H1 (cell line): ENCODE measurements around the gene LLGL2. TPM values are rescaled to one million over a fixed set of nuclear protein-coding genes. Genes with fewer than 3 reads are reported as not detected.

Source experiments
- CTCF ChIA-PET: fragments of 300-600 bp; sonication (Branson Sonifier 250); formaldehyde crosslinking; loops from one replicate; lab custom pipeline; 2021; ENCODE audit not compliant: partially characterized antibody; lab: Charles Lee
- POLR2A ChIA-PET: fragments of 300-600 bp; sonication (Branson Sonifier 250); formaldehyde crosslinking; loops from one replicate; lab custom pipeline; 2021; ENCODE audit warnings: inconsistent platforms; ENCODE audit not compliant: partially characterized antibody; lab: Charles Lee
- DNase-seq, 2 experiments: peaks; one replicate each; pipeline versions ENCODE4 v3.0.0 to v3.0.0-alpha.2; 2010 to 2022; ENCODE audit warnings: low spot score in 2 of 2, low read depth in 1 of 2, mixed read lengths in 1 of 2
- FAIRE-seq: peaks from 2 replicates; lab custom pipeline; 2011; peaks lifted over from hg19 to GRCh38; lab: Jason Lieb, UNC
- H2AFZ ChIP-seq: 2 replicates; pipeline ENCODE4 v1.8.1; 2012; ENCODE audit warnings: low read length, inconsistent platforms
- H2AK5ac ChIP-seq: 2 replicates; pipeline ENCODE4 v1.6.1; 2013; ENCODE audit warnings: low read depth, low read length
- H2BK120ac ChIP-seq: replicated peaks from 2 replicates; pipeline ENCODE3; 2013; ENCODE audit warnings: low read depth, low read length, inconsistent platforms
- H2BK12ac ChIP-seq: 2 replicates; pipeline ENCODE4 v1.6.1; 2013; ENCODE audit warnings: low read depth, low read length
- H2BK15ac ChIP-seq: 2 replicates; pipeline ENCODE4 v1.6.1; 2013; ENCODE audit warnings: low read length
- H2BK20ac ChIP-seq: 2 replicates; pipeline ENCODE4 v1.6.1; 2013; ENCODE audit warnings: low read length
- H2BK5ac ChIP-seq: 2 replicates; pipeline ENCODE4 v1.6.1; 2013; ENCODE audit warnings: low read depth, low read length
- H3K14ac ChIP-seq: 2 replicates; pipeline ENCODE4 v1.6.1; 2013; ENCODE audit warnings: inconsistent platforms; ENCODE audit not compliant: insufficient read length
- H3K18ac ChIP-seq: 2 replicates; pipeline ENCODE4 v1.6.1; 2013; ENCODE audit warnings: low read length; ENCODE audit errors: extremely low read depth
- H3K23ac ChIP-seq: 2 replicates; pipeline ENCODE4 v1.6.1; 2013; ENCODE audit warnings: inconsistent platforms; ENCODE audit not compliant: insufficient read length
- H3K23me2 ChIP-seq: 2 replicates; pipeline ENCODE4 v1.6.1; 2013; ENCODE audit warnings: low read depth, low read length
- H3K27ac ChIP-seq: 2 replicates; pipeline ENCODE4 v1.6.1; 2011; ENCODE audit warnings: low read depth, low read length, inconsistent platforms
- H3K27me3 ChIP-seq, 4 experiments: replicated peaks in 1 of 4; 1 replicate in 1 of 4; 2 replicates in 3 of 4; pipeline versions ENCODE4 v1.6.1 to v1.8.1; 2011 to 2013; ENCODE audit warnings: low read length in 3 of 4, mild to moderate bottlenecking in 3 of 4, inconsistent platforms in 2 of 4, mixed read lengths in 2 of 4, moderate library complexity in 1 of 4; ENCODE audit not compliant: control insufficient read depth in 3 of 4, insufficient read depth in 3 of 4; ENCODE audit errors: extremely low read depth in 1 of 4
- H3K36me3 ChIP-seq, 4 experiments: 2 replicates each; pipeline versions ENCODE4 v1.6.1 to v1.8.1; 2011 to 2013; ENCODE audit warnings: mild to moderate bottlenecking in 4 of 4, low read length in 3 of 4, moderate library complexity in 2 of 4, control low read depth in 1 of 4, inconsistent platforms in 1 of 4; ENCODE audit not compliant: insufficient read depth in 4 of 4, control insufficient read depth in 2 of 4
- H3K4ac ChIP-seq: replicated peaks from 2 replicates; pipeline ENCODE3; 2013; ENCODE audit warnings: low read length, low read depth, mixed read lengths, inconsistent platforms; ENCODE audit not compliant: insufficient read length
- H3K4me1 ChIP-seq, 4 experiments: replicated peaks in 1 of 4; 1 replicate in 1 of 4; 2 replicates in 3 of 4; pipeline versions ENCODE4 v1.6.1 to v1.8.1; 2011 to 2013; ENCODE audit warnings: low read length in 3 of 4, inconsistent platforms in 2 of 4, mixed read lengths in 1 of 4; ENCODE audit not compliant: insufficient read depth in 4 of 4, control insufficient read depth in 3 of 4
- H3K4me2 ChIP-seq, 2 experiments: 2 replicates each; pipeline versions ENCODE4 v1.6.1 to v1.8.1; 2011 to 2013; ENCODE audit warnings: low read depth in 2 of 2, low read length in 2 of 2, control low read depth in 1 of 2, inconsistent platforms in 1 of 2, mild to moderate bottlenecking in 1 of 2; ENCODE audit not compliant: insufficient read depth in 1 of 2
- H3K4me3 ChIP-seq, 4 experiments: fragments of 200-600, 300-600 bp in 1 of 4; sonication (generic), shearing (Covaris generic), sonication (Bioruptor Twin) in 1 of 4; 2 replicates each; pipeline versions ENCODE4 v1.5.1 to v1.8.1; 2011 to 2016; ENCODE audit warnings: low read length in 4 of 4, low read depth in 3 of 4, control low read depth in 2 of 4, inconsistent platforms in 2 of 4, mild to moderate bottlenecking in 2 of 4, mixed read lengths in 1 of 4, moderate library complexity in 1 of 4; ENCODE audit not compliant: insufficient read depth in 2 of 4; ENCODE audit errors: extremely low read depth in 1 of 4
- H3K56ac ChIP-seq: replicated peaks from 2 replicates; pipeline ENCODE3; 2013; ENCODE audit warnings: low read depth, mild to moderate bottlenecking, mixed read lengths, low read length, inconsistent platforms; ENCODE audit not compliant: insufficient read length
- H3K79me1 ChIP-seq: 2 replicates; pipeline ENCODE4 v1.6.1; 2013; ENCODE audit warnings: low read depth, low read length, control low read depth
- H3K79me2 ChIP-seq, 2 experiments: 2 replicates each; pipeline versions ENCODE4 v1.6.1 to v1.8.1; 2012 to 2013; ENCODE audit warnings: low read length in 2 of 2, mild to moderate bottlenecking in 2 of 2, inconsistent platforms in 1 of 2; ENCODE audit not compliant: insufficient read depth in 2 of 2, control insufficient read depth in 1 of 2
- H3K9ac ChIP-seq, 4 experiments: replicated peaks in 1 of 4; 1 replicate in 1 of 4; 2 replicates in 3 of 4; pipeline versions ENCODE4 v1.6.1 to v1.8.1; 2011 to 2013; ENCODE audit warnings: low read depth in 3 of 4, low read length in 3 of 4, control low read depth in 2 of 4, mild to moderate bottlenecking in 2 of 4, moderate library complexity in 2 of 4, inconsistent platforms in 1 of 4; ENCODE audit errors: extremely low read depth in 1 of 4
- H3K9me3 ChIP-seq, 2 experiments: 2 replicates each; pipeline versions ENCODE4 v1.6.1 to v1.8.1; 2012 to 2013; ENCODE audit warnings: mild to moderate bottlenecking in 2 of 2, moderate library complexity in 2 of 2, control low read depth in 1 of 2, inconsistent platforms in 1 of 2, low read depth in 1 of 2, low read length in 1 of 2, mixed read lengths in 1 of 2; ENCODE audit not compliant: insufficient read depth in 2 of 2
- H4K20me1 ChIP-seq, 2 experiments: replicated peaks in 1 of 2; 2 replicates each; pipeline versions ENCODE3 to v1.8.1; 2011 to 2013; ENCODE audit warnings: inconsistent platforms in 2 of 2, low read length in 2 of 2, mild to moderate bottlenecking in 1 of 2; ENCODE audit not compliant: insufficient read depth in 2 of 2, control insufficient read depth in 1 of 2
- H4K5ac ChIP-seq: 2 replicates; pipeline ENCODE4 v1.6.1; 2013; ENCODE audit warnings: low read length, low read depth, mixed read lengths, inconsistent platforms; ENCODE audit not compliant: insufficient read length
- H4K8ac ChIP-seq: 2 replicates; pipeline ENCODE4 v1.8.0; 2013; ENCODE audit warnings: mild to moderate bottlenecking, moderate library complexity, low read length, inconsistent platforms; ENCODE audit not compliant: insufficient read depth; ENCODE audit errors: extremely low read depth
- H4K91ac ChIP-seq: replicated peaks from 2 replicates; pipeline ENCODE3; 2013; ENCODE audit warnings: low read length, mixed read lengths, inconsistent platforms; ENCODE audit not compliant: insufficient read length
- EP300 ChIP-seq, 2 experiments: IDR thresholded peaks; 1 replicate in 1 of 2; 2 replicates in 1 of 2; pipeline ENCODE4 v1.6.1; 2011 to 2012; ENCODE audit warnings: low read depth in 2 of 2, low read length in 2 of 2, mild to moderate bottlenecking in 2 of 2, borderline replicate concordance in 1 of 2, inconsistent platforms in 1 of 2, moderate library complexity in 1 of 2
- GABPA ChIP-seq: IDR thresholded peaks from 2 replicates; pipeline ENCODE4 v1.6.1; 2011; ENCODE audit warnings: mild to moderate bottlenecking, low read length, moderate library complexity, borderline replicate concordance; ENCODE audit not compliant: insufficient read depth
- JUN ChIP-seq: IDR thresholded peaks from 2 replicates; pipeline ENCODE4 v1.6.1; 2011; ENCODE audit warnings: low read depth, mild to moderate bottlenecking, improper control_type of control experiment, low read length
- RAD21 ChIP-seq, 2 experiments: IDR thresholded peaks in 1 of 2; conservative IDR thresholded peaks in 1 of 2; 2 replicates each; pipeline ENCODE4 v1.6.1; 2011; ENCODE audit warnings: low read depth in 2 of 2, low read length in 2 of 2, improper control_type of control experiment in 1 of 2, inconsistent platforms in 1 of 2, mild to moderate bottlenecking in 1 of 2, moderate library complexity in 1 of 2
- RNF2 ChIP-seq: fragments of 200-900, 300-1000 bp; sonication (generic); IDR thresholded peaks from 2 replicates; pipeline ENCODE4 v1.7.1; 2016; ENCODE audit warnings: borderline replicate concordance, low read depth, mild to moderate bottlenecking, antibody characterized with exemption, low read length; ENCODE audit not compliant: poor library complexity, severe bottlenecking; ENCODE audit errors: missing control alignments
- SRF ChIP-seq: IDR thresholded peaks from 2 replicates; pipeline ENCODE4 v1.6.1; 2011; ENCODE audit warnings: mild to moderate bottlenecking, low read depth, low read length, moderate library complexity
- WGBS, 2 experiments: shearing (Covaris generic) in 1 of 2; methylation state at CpG; one replicate each; pipeline versions ENCODE4 v1.1.6 to v1.1.7; 2013 to 2015; ENCODE audit warnings: low lambda C conversion rate in 2 of 2, mixed read lengths in 2 of 2, inconsistent platforms in 1 of 2, low coverage in 1 of 2, missing lambda C conversion rate in 1 of 2; ENCODE audit not compliant: insufficient replicate concordance in 2 of 2, insufficient coverage in 1 of 2, insufficient read length in 1 of 2; ENCODE audit errors: extremely low coverage in 1 of 2, missing lambda C conversion rate in 1 of 2; 5-methylcytosine and 5-hydroxymethylcytosine counted together
- polyA plus RNA-seq, 7 experiments: library from polyadenylated mRNA; depleted of rRNA in 3 of 7; stranded (reverse) in 5 of 7; unstranded in 2 of 7; fragments of >200 nt in 5 of 7; fragments of 200-250 nt in 2 of 7; gene quantifications; 1 replicate in 5 of 7; 2 replicates in 1 of 7; 4 replicates in 1 of 7; pipeline versions ENCODE4 v1.2.1 to v1.2.3, GENCODE V29; 2011 to 2013; ENCODE audit warnings: missing spikeins in 2 of 7, mixed read lengths in 2 of 7
- total RNA-seq: library from RNA; stranded (reverse); fragmentation: NEBNext Ultra II Directional; extraction: Animal tissue kit (Norgen Biotek cat#: 25700); gene quantifications from 2 replicates; pipeline ENCODE4 v1.2.1, GENCODE V29; 2021

The LLGL2 gene
- total and polyA plus RNA-seq, 2 of the 8 experiments (the other 6 are each of a cell fraction or from before 2014, with no cell fraction given) = 64.5 to 77.1 TPM

- no peak overlapping the region for H2BK120ac ChIP-seq
- peaks cover 2 to 33% of the 10 kb centered on the region in 2 experiments for H4K20me1 ChIP-seq
- peaks cover 0 to 15% of the 10 kb centered on the region in 2 experiments; a peak in 1 of 4 replicates for H3K79me2 ChIP-seq
- 89% methylated on average over 19 of the region's 19 CpGs; no CpG with 5 or more reads in 1 of the 2 experiments for WGBS, 2 experiments
- DNase-seq (no peak), FAIRE-seq (no peak)
- TF ChIP-seq SRF (no peak), RNF2 (no peak), JUN (no peak), EP300 (IDR thresholded peaks at IDR 0.05; ENCODE audit: borderline replicate concordance in 1 of 2, low read depth in 2 of 2, low read length in 2 of 2) (no peak), RAD21 (IDR thresholded peaks at IDR 0.05 in 1 of 2, conservative IDR thresholded peaks at IDR 0.05 in 1 of 2; ENCODE audit: low read depth in 2 of 2, low read length in 2 of 2) (no peak), GABPA (no peak)
- H3K27ac ChIP-seq = no peak overlapping the region
- H4K5ac ChIP-seq = no peak overlapping the region
- H4K8ac ChIP-seq = no peak overlapping the region
- ChIA-PET POLR2A (interaction anchor here (0.6 to 1.2 kb wide), 3 partner anchors 10 to 249 kb away, joined by 3 to 6 read pairs (median 3); no protein-coding TSS in a partner anchor), CTCF (interaction anchor here (0.7 to 1.5 kb wide), 6 partner anchors 11 to 239 kb away, joined by 3 to 6 read pairs (median 4); partner anchors contain the start of genes MIF4GD and SMIM5)
- no peak overlapping the region for H2BK20ac ChIP-seq
- no peak overlapping the region for H3K14ac ChIP-seq
- H3K4ac ChIP-seq = no peak overlapping the region
- no peaks in the 10 kb centered on the region for H3K9me3 ChIP-seq
- no peak overlapping the region for H3K56ac ChIP-seq
- no peak overlapping the region for H2BK12ac ChIP-seq
- peaks cover 0 to 11% (median 4%) of the 10 kb centered on the region in 4 experiments; a peak in 3 of 8 replicates for H3K36me3 ChIP-seq
- peaks cover 5% of the 10 kb centered on the region; the same call in 1 of the 2 replicates for H3K23me2 ChIP-seq
- no peak overlapping the region for H3K9ac ChIP-seq
- no peaks in the 10 kb centered on the region for H3K27me3 ChIP-seq
- no peak overlapping the region for H4K91ac ChIP-seq
- no peak overlapping the region for H3K23ac ChIP-seq
- no peak overlapping the region for H2AFZ ChIP-seq
- no peak overlapping the region for H2AK5ac ChIP-seq
- H2BK5ac ChIP-seq = no peak overlapping the region
- no peak overlapping the region for H3K4me2 ChIP-seq
- H3K4me3 ChIP-seq = no peak overlapping the region
- peaks cover 2% of the 10 kb centered on the region for H3K79me1 ChIP-seq
- no peak overlapping the region for H3K18ac ChIP-seq
- no peak overlapping the region for H2BK15ac ChIP-seq
- H3K4me1 ChIP-seq = peaks cover 0 to 11% (median 3%) of the 10 kb centered on the region in 4 experiments; a peak in 4 of 7 replicates
Measured at GRCh38 chr17:75509528-75510258, 15.8 kb upstream of the LLGL2 start.
